Activated CD4-positive, alpha-beta T cell treated with anti-CD3 and anti-CD28 coated beads, Interleukin-2, amount 50 U/mL, for 1 hour (primary cell): ENCODE data around the gene NAT10.
"Not testable (repeated sequence)": the region's sequence is repeated elsewhere in the genome, so short reads cannot be mapped to it uniquely, and the experiment has no call there.

Source experiments
- DNase-seq: peaks from one replicate; pipeline ENCODE4 v3.0.0-alpha.2; 2020

NAT10 gene

GRCh38 chr11:34169686-34170085 is 64.3 kb downstream of the NAT10 start:
- DNase-seq = no peak

- no peak for DNase-seq
Observed at GRCh38 chr11:34173050-34173449, 67.6 kb downstream of the NAT10 start.

GRCh38 chr11:34174412-34175041 is 69.1 kb downstream of the NAT10 start:
- peak; percentile 80 for DNase-seq

GRCh38 chr11:34175284-34176019 is 70.0 kb downstream of the NAT10 start:
- no peak for DNase-seq

- DNase-seq = no peak
Observed at GRCh38 chr11:34176751-34177209, 71.4 kb downstream of the NAT10 start.

GRCh38 chr11:34178209-34178821 is 72.9 kb downstream of the NAT10 start:
- no peak for DNase-seq

- DNase-seq = no peak
Observed at GRCh38 chr11:34179026-34179675, 73.7 kb downstream of the NAT10 start.

GRCh38 chr11:34180040-34180813 is 74.8 kb downstream of the NAT10 start:
- DNase-seq = no peak

GRCh38 chr11:34180814-34181165 is 75.4 kb downstream of the NAT10 start:
- not testable (repeated sequence) for DNase-seq

GRCh38 chr11:34181251-34181650 is 75.8 kb downstream of the NAT10 start:
- DNase-seq = no peak

GRCh38 chr11:34181856-34182405 is 76.5 kb downstream of the NAT10 start:
- no peak for DNase-seq

GRCh38 chr11:34182425-34182824 is 77.0 kb downstream of the NAT10 start:
- DNase-seq = no peak

- DNase-seq = no peak
Observed at GRCh38 chr11:34182921-34183685, 77.7 kb downstream of the NAT10 start.

- no peak for DNase-seq
Observed at GRCh38 chr11:34183848-34184391, 78.5 kb downstream of the NAT10 start.

- no peak for DNase-seq
Observed at GRCh38 chr11:34184505-34185015, 79.1 kb downstream of the NAT10 start.

GRCh38 chr11:34185926-34186841 is 80.8 kb downstream of the NAT10 start:
- DNase-seq = no peak

GRCh38 chr11:34188181-34188580 is 82.8 kb downstream of the NAT10 start:
- DNase-seq = no peak

- DNase-seq = no peak
Observed at GRCh38 chr11:34189191-34189590, 83.8 kb downstream of the NAT10 start.

- DNase-seq = no peak
Observed at GRCh38 chr11:34190192-34191139, 85.0 kb downstream of the NAT10 start.
